Measurements from ENCODE around the gene CTU2.

GRCh38 chr16:88737298-88738150 lies 31.2 kb downstream of the CTU2 start:
- TF ChIP-seq CTCF (IDR thresholded peaks at IDR 0.05; ENCODE audit: poor library complexity) (peak; percentile 91), EZH2 (IDR thresholded peaks at IDR 0.05; ENCODE audit: borderline replicate concordance) (no peak)

All from hepatocyte (in vitro differentiated cells).